GM19099 (cell line): ENCODE data around the gene CNGA3.

Source experiments
- POLR2A ChIP-seq: IDR thresholded peaks from 3 replicates; pipeline ENCODE4 v1.6.1; 2011; ENCODE audit warnings: low read depth; ENCODE audit not compliant: insufficient read length; ENCODE audit errors: extremely low read depth

CNGA3 gene

DNA sequence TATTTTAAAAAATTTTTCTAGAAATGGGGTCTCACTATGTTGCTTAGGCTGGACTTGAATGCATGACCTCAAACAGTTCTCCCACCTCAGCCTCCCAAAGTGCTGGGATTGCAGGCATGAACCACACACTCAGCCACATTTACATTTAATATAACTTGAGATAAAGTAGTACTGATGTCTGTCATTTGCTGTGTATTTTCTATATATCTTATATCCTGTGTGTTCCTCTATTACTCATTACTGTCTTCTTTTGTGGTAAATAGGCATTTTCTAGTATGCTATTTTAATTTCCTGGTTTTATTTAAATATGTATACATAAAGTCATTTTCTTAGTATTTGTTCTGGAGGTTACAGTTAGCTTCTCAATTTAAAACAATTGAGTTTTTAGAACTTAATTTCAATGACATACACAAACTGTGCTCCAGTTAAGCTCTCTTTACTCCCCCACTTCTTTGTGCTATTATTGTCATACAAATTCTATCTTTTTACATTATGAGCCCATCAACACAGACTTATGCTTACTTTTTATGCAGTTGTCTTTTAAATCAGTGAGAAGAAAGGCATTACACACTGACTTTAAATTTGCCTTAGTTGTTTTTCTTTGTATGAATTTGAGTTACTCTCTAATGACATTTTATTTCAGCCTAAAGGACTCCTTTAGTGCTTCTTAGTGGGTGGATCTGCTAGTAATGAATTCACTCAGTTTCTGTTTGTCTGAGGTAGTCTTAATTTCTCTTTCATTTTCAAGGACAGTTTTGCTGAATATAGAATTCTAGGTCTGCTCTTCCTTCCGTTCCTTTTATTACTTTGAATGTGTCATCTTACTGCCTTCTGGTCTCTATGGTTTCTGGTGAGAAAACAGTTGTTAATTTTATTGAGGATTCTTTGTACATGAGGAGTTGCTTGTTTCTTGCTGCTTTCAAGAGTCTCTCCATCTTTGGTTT lies 92.2 kb downstream of the CNGA3 start:
- TF ChIP-seq POLR2A: no peak

DNA sequence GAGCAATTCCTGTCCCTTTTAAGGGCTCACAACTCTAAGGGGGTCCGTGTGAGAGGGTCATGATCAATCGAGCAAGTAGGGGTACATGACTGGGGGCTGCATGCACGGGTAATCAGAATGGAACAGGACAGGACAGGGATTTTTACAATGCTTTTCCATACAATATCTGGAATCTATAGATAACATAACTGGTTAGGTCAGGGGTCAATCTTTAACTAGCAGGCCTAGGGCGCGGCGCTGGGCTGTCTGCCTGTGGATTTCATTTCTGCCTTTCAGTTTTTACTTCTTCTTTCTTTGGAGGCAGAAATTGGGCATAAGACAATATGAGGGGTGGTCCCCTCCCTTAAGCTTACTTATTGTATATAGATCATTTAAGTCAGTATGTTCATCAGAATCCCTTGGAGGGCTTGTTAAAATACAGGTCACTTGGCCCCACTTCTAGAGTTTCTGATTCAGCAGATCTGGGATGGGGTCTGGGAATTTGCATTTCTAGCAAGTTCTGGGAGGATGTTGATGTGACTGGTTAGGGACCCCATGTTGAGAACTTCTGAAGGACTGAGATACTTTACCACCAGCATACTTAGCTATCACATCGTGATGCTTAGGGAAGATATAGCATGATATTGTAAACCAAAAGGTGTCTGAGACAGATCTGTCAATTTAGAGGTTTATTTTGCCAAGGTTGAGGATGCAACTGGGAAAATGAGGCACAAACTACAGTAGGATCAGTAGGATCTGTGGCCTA lies 95.6 kb downstream of the CNGA3 start:
- TF ChIP-seq POLR2A: no peak

DNA sequence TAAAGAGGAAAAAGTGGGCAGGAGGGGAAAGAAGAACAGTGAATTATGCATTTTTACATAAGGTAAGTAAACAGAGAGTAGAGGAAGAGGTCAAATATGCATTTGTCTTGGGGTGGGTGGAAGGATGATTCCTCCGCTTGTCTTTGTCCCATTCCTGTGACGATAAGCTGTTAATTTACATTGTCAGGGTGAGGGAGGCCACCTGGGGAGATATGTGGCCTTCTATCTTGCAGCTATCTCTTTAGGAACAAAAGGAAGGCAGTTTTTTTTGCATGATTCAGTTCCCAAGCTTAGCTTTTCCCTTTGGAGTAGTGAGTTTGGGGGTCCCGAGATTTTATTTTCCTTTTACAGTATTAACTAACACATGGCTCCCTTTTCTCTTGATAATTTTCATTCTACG lies 96.2 kb downstream of the CNGA3 start:
- no peak for TF ChIP-seq POLR2A

DNA sequence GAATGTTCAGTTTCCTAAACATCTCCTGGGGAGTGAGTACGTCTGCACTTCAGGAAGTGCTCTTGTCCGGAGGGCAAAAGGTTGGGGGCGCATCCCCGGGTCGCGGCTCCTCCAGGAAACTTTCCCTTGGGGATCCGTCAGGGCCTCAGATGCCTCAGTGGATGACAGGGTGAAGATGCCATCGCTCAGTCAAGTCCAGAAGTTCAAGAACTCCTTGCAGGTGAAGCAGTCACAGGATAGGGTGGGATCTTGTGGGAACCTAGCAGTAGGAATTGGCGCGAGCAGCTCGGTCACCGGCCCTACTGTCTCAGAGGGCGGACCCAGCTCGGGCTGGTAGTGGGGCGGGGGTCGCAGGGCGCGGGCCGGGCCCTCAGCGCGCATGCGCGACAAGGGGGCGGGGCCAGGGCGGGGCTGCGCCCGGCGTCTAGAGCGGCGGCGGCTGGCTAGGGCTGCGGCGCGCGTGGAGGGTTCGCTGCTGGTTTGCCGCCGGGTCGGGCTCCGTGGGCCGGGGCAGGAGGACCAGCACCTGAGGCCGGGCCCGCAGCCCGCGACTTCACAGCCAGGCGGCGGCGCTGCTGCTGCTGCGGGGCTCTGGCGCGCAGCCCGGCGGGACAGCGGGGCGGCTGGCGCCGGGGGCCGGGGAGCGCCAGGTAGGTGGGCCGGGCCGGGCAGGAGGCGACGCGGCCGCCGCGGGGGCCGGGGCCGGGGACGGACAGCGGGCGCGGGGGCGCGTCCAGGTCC lies 98.3 kb downstream of the CNGA3 start, which contains the start of gene INPP4A:
TSS of gene INPP4A (plus strand) at position 423 of the 741 bp plus-strand sequence. CDS start 75,191 bp downstream, outside the sequence.
- peak; percentile 72 for TF ChIP-seq POLR2A

DNA sequence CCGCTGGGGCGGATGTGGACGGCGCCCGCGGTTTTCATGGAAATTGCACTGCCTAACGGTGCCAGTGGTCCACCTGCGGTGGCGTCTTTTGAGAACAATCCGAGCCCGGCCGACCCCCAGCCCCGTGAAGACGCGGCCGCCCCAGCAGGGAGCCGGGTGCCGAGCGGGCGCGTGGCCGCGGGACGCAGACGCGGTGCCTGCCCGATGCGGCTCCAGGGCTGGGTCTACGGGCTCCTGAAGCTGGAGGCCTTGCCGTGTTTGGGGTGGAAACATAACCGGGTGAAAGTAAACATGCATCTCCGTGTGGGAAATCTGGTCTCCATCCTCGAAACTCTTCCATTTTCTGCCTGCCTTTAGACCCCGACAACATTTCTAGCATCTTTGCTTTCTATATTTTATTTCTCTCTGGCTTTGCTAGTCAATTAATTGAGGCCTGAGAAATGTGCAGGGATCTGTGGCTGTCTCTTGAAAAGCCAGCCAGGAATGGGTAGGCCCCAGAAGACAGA lies 99.0 kb downstream of the CNGA3 start:
- TF ChIP-seq POLR2A: no peak

DNA sequence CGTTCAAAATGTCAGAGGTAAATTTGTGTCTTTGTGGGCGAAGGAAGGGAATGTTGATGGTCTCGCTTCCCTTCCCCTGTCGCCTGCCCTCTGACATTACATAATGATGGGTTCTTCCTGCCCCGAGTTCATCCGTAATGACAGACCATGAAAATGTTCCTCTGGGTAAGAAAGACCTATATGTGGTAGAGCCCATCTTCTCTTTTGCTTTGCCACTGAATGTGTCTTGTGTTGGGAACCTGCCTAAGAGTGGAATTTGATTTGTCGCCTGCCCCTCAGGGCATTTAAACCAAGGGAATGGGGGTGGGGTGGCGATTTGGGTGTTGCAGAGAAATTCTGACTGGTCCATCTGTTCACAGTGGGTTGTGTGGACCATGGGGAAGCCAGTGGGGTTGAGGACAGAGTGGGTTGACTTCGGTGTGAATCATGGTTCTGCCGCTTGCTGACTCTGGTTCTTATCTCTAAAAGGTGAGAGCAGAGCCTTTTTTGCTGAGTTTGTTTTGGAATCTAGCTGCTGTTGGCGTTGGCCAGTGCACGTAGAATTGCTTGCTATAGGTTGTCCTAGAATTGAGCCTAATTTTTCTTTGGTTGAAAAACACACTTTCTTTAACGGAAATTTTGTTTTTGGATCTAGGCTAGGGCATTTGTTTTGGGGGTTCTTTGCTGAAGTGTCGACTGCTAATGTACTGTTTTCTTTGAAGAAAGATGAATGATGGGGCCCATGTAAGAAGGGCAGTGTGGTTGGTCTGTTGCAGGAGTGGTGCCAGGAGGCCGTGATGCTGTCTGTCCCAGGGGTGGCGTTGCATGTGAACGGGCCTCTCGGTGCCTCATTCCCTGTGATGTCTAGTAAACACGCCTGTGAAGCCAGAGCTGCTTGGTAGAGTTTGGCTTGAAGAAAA lies 99.7 kb downstream of the CNGA3 start:
- no peak for TF ChIP-seq POLR2A

DNA sequence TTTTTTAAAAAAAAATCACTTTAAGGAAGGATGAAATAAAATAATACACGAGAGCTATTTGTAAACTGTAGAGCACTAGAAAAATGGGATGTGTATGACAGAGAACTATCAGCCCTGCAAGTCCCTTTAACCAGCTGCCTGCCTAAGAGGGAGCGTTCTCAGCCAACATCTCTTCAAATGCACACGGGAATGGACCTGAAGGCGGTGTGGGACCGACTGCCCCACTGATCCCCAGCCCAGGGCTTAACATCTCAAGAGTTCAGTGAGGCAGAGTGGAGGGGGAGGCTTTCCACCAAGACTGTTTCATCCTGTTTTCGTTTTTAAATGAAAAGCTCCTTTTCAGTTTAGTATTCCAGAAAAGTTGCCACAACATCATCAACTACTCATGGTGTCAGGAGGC lies 100.6 kb downstream of the CNGA3 start:
- TF ChIP-seq POLR2A: no peak
